B cell (primary cell): Measurements from ENCODE around the gene TBC1D22A. TPM values are rescaled to one million over a fixed set of nuclear protein-coding genes. Genes with fewer than 3 reads are reported as not detected.

Source experiments
- ATAC-seq: fragments of 200-7000 bp; cut with Tn5 transposase; one replicate; pipeline ENCODE4 v1.10.0; 2021; ENCODE audit warnings: low read depth, mild to moderate bottlenecking, moderate number of reproducible peaks, moderate library complexity
- CTCF ChIA-PET: fragments of 350-600 bp; sonication (Branson Sonifier 250); formaldehyde crosslinking; loops from one replicate; lab custom pipeline; 2021; ENCODE audit warnings: antibody characterized with exemption, inconsistent platforms; lab: Charles Lee
- POLR2A ChIA-PET: fragments of 350-600 bp; sonication (Branson Sonifier 250); formaldehyde crosslinking; loops from one replicate; lab custom pipeline; 2021; ENCODE audit warnings: antibody characterized with exemption; lab: Charles Lee
- DNase-seq: peaks from one replicate; pipeline ENCODE4 v3.0.0; 2013
- H2AFZ ChIP-seq: 2 replicates; pipeline ENCODE4 v1.6.1; 2012; ENCODE audit warnings: mild to moderate bottlenecking, low read depth, low read length; ENCODE audit not compliant: insufficient read depth, poor library complexity, severe bottlenecking
- H3K27ac ChIP-seq, 2 donors: 1 replicate in 1 of 2; 2 replicates in 1 of 2; pipeline ENCODE4 v1.5.1; 2012 to 2013; ENCODE audit warnings: low read length in 2 of 2, mild to moderate bottlenecking in 2 of 2, moderate library complexity in 1 of 2
- H3K27me3 ChIP-seq, 4 experiments: fragments of 200-600 bp in 1 of 4; sonication (generic) in 1 of 4; replicated peaks in 1 of 4; 1 replicate in 2 of 4; 2 replicates in 2 of 4; pipeline versions ENCODE4 v1.6.1 to v1.7.0; 2013 to 2016; ENCODE audit warnings: low read length in 3 of 4, mild to moderate bottlenecking in 2 of 4, mixed read lengths in 1 of 4, moderate library complexity in 1 of 4; ENCODE audit not compliant: insufficient read depth in 4 of 4, control insufficient read depth in 3 of 4; ENCODE audit errors: control extremely low read depth in 1 of 4
- H3K36me3 ChIP-seq, 2 experiments: replicated peaks in 1 of 2; 1 replicate in 1 of 2; 2 replicates in 1 of 2; pipeline versions ENCODE4 v1.6.1 to v1.7.1; 2013; ENCODE audit warnings: low read length in 1 of 2; ENCODE audit not compliant: insufficient read depth in 2 of 2, control insufficient read depth in 1 of 2; ENCODE audit errors: control extremely low read depth in 1 of 2, extremely low read depth in 1 of 2
- H3K4me1 ChIP-seq, 2 donors: fragments of 200-600 bp in 1 of 2; sonication (generic) in 1 of 2; 1 replicate in 1 of 2; 2 replicates in 1 of 2; pipeline versions ENCODE4 v1.5.1 to v1.6.1; 2013 to 2017; ENCODE audit warnings: low read length in 2 of 2; ENCODE audit not compliant: control insufficient read depth in 2 of 2, insufficient read depth in 2 of 2
- H3K4me2 ChIP-seq: replicated peaks from 2 replicates; pipeline ENCODE3; 2012; ENCODE audit warnings: mild to moderate bottlenecking, low read depth, low read length; ENCODE audit not compliant: poor library complexity, severe bottlenecking
- H3K4me3 ChIP-seq, 5 experiments: fragments of 200-600 bp in 1 of 5; sonication (generic) in 1 of 5; 1 replicate in 3 of 5; 2 replicates in 2 of 5; pipeline versions ENCODE4 v1.5.1 to v1.7.0; 2011 to 2016; ENCODE audit warnings: low read length in 4 of 5, mild to moderate bottlenecking in 4 of 5, low read depth in 2 of 5, control low read depth in 1 of 5, moderate library complexity in 1 of 5; ENCODE audit not compliant: insufficient read depth in 1 of 5; ENCODE audit errors: control extremely low read depth in 1 of 5, extremely low read depth in 1 of 5
- H3K79me2 ChIP-seq: fragments of 200-600 bp; sonication (generic); one replicate; pipeline ENCODE4 v1.6.0; 2016; ENCODE audit warnings: low read length; ENCODE audit not compliant: control insufficient read depth, insufficient read depth
- H3K9ac ChIP-seq: fragments of 200-600 bp; sonication (generic); 2 replicates; pipeline ENCODE4 v1.6.1; 2017; ENCODE audit warnings: mild to moderate bottlenecking, low read length, moderate library complexity
- H3K9me3 ChIP-seq, 3 donors: one replicate each; pipeline versions ENCODE4 v1.6.1 to v1.7.1; 2013; ENCODE audit warnings: low read length in 2 of 3; ENCODE audit not compliant: control insufficient read depth in 2 of 3, insufficient read depth in 1 of 3; ENCODE audit errors: control extremely low read depth in 1 of 3
- H4K20me1 ChIP-seq: 2 replicates; pipeline ENCODE4 v1.6.0; 2012; ENCODE audit warnings: mild to moderate bottlenecking, low read length; ENCODE audit not compliant: insufficient read depth, control insufficient read depth, poor library complexity, severe bottlenecking
- H3K27ac Mint-ChIP-seq: one replicate; pipeline ENCODE4 v1.8.0; 2021; ENCODE audit warnings: mixed read lengths
- H3K27me3 Mint-ChIP-seq: one replicate; pipeline ENCODE4 v1.8.0; 2021; ENCODE audit warnings: mixed read lengths
- H3K4me1 Mint-ChIP-seq: one replicate; pipeline ENCODE4 v1.8.0; 2021; ENCODE audit warnings: mixed read lengths
- H3K4me3 Mint-ChIP-seq: one replicate; pipeline ENCODE4 v1.8.0; 2021; ENCODE audit warnings: mixed read lengths
- H3K9me3 Mint-ChIP-seq: one replicate; pipeline ENCODE4 v1.8.0; 2022; ENCODE audit warnings: mixed read lengths; ENCODE audit not compliant: insufficient read depth
- CTCF ChIP-seq: fragments of 200-600 bp; IDR thresholded peaks from one replicate; pipeline ENCODE4 v1.8.0; 2022; ENCODE audit warnings: antibody characterized with exemption, mild to moderate bottlenecking
- EZH2 ChIP-seq: IDR thresholded peaks from 2 replicates; pipeline ENCODE4 v1.6.1; 2012; ENCODE audit warnings: borderline replicate concordance, low read depth, mild to moderate bottlenecking, moderate library complexity, low read length; ENCODE audit not compliant: insufficient read depth, poor library complexity, severe bottlenecking
- WGBS: methylation state at CpG from one replicate; pipeline ENCODE4 v1.1.5; 2013; ENCODE audit warnings: missing lambda C conversion rate; ENCODE audit not compliant: insufficient coverage; 5-methylcytosine and 5-hydroxymethylcytosine counted together
- intact Hi-C: fragments of 100-400 bp; cut with micrococcal nuclease; formaldehyde crosslinking; loops from one replicate; pipeline ENCODE4 v1.10.0; 2022
- polyA plus RNA-seq: library from polyadenylated mRNA; depleted of rRNA; stranded (reverse); fragments of >200 nt; gene quantifications from 2 replicates; pipeline ENCODE4 v1.2.3, GENCODE V29; 2012
- total RNA-seq, 2 donors: library from RNA; stranded (reverse); fragments of 120-200 nt in 1 of 2; gene quantifications; 1 replicate in 1 of 2; 2 replicates in 1 of 2; pipeline versions ENCODE4 v1.2.3 to v1.2.4, GENCODE V29; 2013 to 2022

Gene TBC1D22A
- total and polyA plus RNA-seq, 2 donors (not counting 1 experiment from before 2014, with no cell fraction given) = 73.8 to 128 TPM

GRCh38 chr22:47178339-47178738, 415.9 kb downstream of the TBC1D22A start:
- DNase-seq (no peak), ATAC-seq (no peak)
- Histone ChIP-seq H3K36me3 (peaks cover 0 to 29% of the 10 kb centered on the region in 2 experiments), H3K27ac (no peak overlapping the region), H3K79me2 (no peaks in the 10 kb centered on the region), H3K4me3 (no peak overlapping the region), H3K4me2 (no peak overlapping the region), H4K20me1 (peaks cover 14% of the 10 kb centered on the region), H3K9ac (no peak overlapping the region), H3K9me3 (peaks cover 0 to 34% (median 0%) of the 10 kb centered on the region in 3 donors), H3K4me1 (no peaks in the 10 kb centered on the region), H2AFZ (no peak overlapping the region), H3K27me3 (no peaks in the 10 kb centered on the region)
- H3K9me3 Mint-ChIP-seq = peaks cover 2% of the 10 kb centered on the region
- POLR2A ChIA-PET = no interaction called here
- no peaks in the 10 kb centered on the region for H3K4me1 Mint-ChIP-seq
- no peaks in the 10 kb centered on the region for H3K27me3 Mint-ChIP-seq
- CTCF ChIA-PET = no interaction called here
- intact Hi-C loops = no loop called here
- WGBS = 100% methylated on average over 3 of the region's 5 CpGs
- no peak overlapping the region for H3K4me3 Mint-ChIP-seq
- TF ChIP-seq EZH2 (no peak), CTCF (no peak)
- H3K27ac Mint-ChIP-seq = no peak overlapping the region

GRCh38 chr22:47180796-47181195, 418.3 kb downstream of the TBC1D22A start:
- no peaks in the 10 kb centered on the region for H3K4me1 ChIP-seq
- ChIA-PET CTCF (no interaction called here), POLR2A (no interaction called here)
- Mint-ChIP-seq H3K27me3 (no peaks in the 10 kb centered on the region), H3K4me1 (no peaks in the 10 kb centered on the region), H3K9me3 (peaks cover 15% of the 10 kb centered on the region), H3K4me3 (no peak overlapping the region), H3K27ac (no peak overlapping the region)
- no peak for DNase-seq
- ATAC-seq = no peak
- H3K27me3 ChIP-seq = no peaks in the 10 kb centered on the region
- peaks cover 0 to 8% of the 10 kb centered on the region in 2 experiments for H3K36me3 ChIP-seq
- peaks cover 0 to 19% (median 8%) of the 10 kb centered on the region in 3 donors for H3K9me3 ChIP-seq
- intact Hi-C loops = no loop called here
- H3K27ac ChIP-seq = no peak overlapping the region
- no peak overlapping the region for H2AFZ ChIP-seq
- H3K9ac ChIP-seq = no peak overlapping the region
- no peaks in the 10 kb centered on the region for H3K79me2 ChIP-seq
- no CpG with 5 or more reads among the region's 2 CpGs for WGBS
- TF ChIP-seq EZH2 (no peak), CTCF (no peak)
- no peak overlapping the region for H3K4me2 ChIP-seq
- H4K20me1 ChIP-seq = peaks cover 4% of the 10 kb centered on the region
- H3K4me3 ChIP-seq = no peak overlapping the region
